ENCODE measurements around the gene EFNA5. TPM values are rescaled to one million over a fixed set of nuclear protein-coding genes. Genes with fewer than 3 reads are reported as not detected.

EFNA5 gene
- total RNA-seq, 1 donor from 2014 or later = 8.2 TPM

DNA sequence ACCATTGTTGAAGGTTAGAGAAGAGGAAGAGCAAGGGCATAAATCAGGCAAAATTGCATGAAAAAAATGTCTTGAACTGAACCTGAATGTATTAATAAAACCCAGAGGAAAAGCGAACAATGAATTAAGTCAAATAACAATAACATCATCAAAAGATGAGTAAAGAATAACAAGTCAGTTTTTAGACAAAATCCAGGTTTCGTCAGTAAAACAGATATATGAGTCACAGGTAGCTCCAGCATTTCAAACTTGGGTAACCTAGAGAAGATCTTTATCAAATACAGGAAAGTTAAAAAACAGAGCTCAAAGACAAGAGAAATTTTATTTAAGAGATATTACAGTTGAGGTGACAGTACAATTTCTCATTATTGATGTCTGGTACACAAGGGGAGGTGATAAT lies 332.4 kb downstream of the EFNA5 start:
- DNase-seq (ENCODE audit: low read depth) = no peak

DNA sequence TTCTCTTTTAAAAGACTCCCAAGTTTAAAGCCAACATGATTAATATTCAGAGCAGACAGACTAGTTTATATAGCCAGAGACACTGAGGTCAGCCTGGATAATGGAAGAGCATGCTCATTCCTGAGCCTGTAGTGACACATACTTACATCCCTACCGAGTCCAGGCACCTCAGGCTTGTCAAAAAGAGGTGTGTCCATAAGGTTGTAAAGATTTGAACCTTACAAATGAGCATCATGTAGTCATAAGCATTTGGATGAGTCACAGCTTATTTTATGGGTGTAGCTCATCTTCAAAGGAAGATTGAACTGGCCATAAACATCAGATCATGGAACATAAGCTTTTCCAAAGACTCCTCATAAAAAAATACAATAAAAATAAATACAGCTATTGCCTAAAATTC lies 333.5 kb downstream of the EFNA5 start:
- DNase-seq (ENCODE audit: low read depth) = no peak

DNA sequence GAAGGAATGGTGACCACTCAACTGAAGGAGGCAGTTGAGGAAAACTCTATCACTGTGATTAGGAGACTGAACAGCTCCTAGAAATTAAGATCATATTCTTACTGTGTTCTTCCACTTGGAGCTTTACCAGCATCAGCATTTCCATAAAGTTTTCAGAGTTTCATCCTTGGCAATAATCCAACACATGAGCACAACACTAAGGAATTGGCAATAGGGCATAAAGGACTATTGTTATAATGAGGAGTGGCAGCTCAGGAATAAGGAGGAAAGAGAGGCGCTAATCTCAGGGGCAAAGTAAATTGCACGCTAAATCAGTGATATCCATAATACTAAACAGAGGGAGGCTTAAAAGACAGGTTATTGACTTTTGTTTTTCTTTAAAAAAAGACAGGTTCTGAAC lies 338.9 kb downstream of the EFNA5 start:
- no peak for DNase-seq (ENCODE audit: low read depth)

- no peak for DNase-seq (ENCODE audit: low read depth)
Measured at GRCh38 chr5:107331312-107331711, 339.4 kb downstream of the EFNA5 start.

DNA sequence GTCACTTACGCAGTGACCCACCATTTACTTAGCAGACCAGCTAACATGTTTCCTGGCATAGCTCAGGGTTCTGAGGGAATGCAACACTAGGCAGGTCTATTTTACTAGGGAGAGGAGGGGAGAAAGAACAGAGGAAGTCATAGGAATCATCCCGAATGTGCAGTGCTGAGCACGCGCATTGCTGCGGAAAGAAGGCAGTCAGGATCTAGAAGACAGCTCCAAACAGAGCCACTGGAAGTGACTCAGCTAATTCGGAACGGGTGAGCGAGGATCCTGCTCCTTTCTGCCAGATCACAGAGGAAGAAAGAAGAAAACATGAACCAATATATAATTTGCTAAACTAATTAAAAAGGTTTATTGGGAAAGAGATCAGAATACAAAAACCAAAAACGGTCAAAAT lies 339.8 kb downstream of the EFNA5 start:
- DNase-seq (ENCODE audit: low read depth) = no peak

DNA sequence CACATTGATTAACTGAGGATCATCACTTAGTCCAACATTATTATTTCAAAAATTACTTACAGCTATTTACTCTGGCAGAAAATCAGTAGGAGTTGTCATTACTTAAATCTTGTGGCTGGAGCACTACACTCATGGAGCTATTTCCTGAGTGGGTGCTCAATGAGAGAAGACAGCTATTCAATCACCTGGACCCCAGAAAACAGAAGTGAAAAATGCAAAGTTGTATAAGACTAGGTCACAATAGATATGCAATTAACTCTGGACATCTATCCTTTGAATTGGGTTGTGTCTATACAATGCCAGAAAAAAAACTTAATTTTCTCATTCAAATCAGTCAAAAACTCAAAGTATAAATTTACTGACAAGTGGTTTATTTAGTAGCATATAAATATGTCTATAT lies 340.9 kb downstream of the EFNA5 start:
- DNase-seq (ENCODE audit: low read depth) = no peak
